OCI-LY7 (cell line): ENCODE results near the gene TMEM167A. TPM values are rescaled to one million over a fixed set of nuclear protein-coding genes. Genes with fewer than 3 reads are reported as not detected.

ENCODE experiments used
- BruUV-seq: library from RNA; stranded (reverse); fragments of 400-500 nt; replicated peaks from 2 replicates; lab custom pipeline; 2021; lab: Mats Ljungman, UMichigan
- CTCF ChIA-PET: fragments of 300-600 bp; sonication (Branson Sonifier 250); formaldehyde crosslinking; loops from one replicate; lab custom pipeline; 2022; ENCODE audit warnings: antibody characterized with exemption; ENCODE audit not compliant: unreplicated experiment; lab: Charles Lee
- POLR2A ChIA-PET: fragments of 300-600 bp; sonication (Branson Sonifier 250); formaldehyde crosslinking; loops from one replicate; lab custom pipeline; 2022; ENCODE audit warnings: antibody characterized with exemption; lab: Charles Lee
- DNase-seq: peaks from one replicate; pipeline ENCODE4 v3.0.0-alpha.2; 2015; ENCODE audit warnings: low spot score
- H2AFZ ChIP-seq: fragments of 200-600 bp; sonication (generic), shearing (Covaris generic); 2 replicates; pipeline ENCODE4 v1.6.1; 2014; ENCODE audit warnings: mild to moderate bottlenecking, antibody characterized with exemption, low read length, moderate library complexity
- H3K27ac ChIP-seq: fragments of 200-600 bp; sonication (generic); 2 replicates; pipeline ENCODE4 v1.5.1; 2014; ENCODE audit warnings: mixed run types, low read depth, mild to moderate bottlenecking, moderate library complexity, low read length, inconsistent platforms; ENCODE audit not compliant: poor library complexity, severe bottlenecking
- H3K36me3 ChIP-seq: fragments of 200-600 bp; sonication (generic); 2 replicates; pipeline ENCODE4 v1.6.1; 2014; ENCODE audit warnings: mild to moderate bottlenecking, antibody characterized with exemption, low read length, moderate library complexity, mixed read lengths; ENCODE audit not compliant: insufficient read depth
- H3K4me1 ChIP-seq: fragments of 200-600 bp; sonication (generic); 2 replicates; pipeline ENCODE4 v1.5.1; 2014; ENCODE audit warnings: mild to moderate bottlenecking, low read length; ENCODE audit not compliant: insufficient read depth, poor library complexity, severe bottlenecking
- H3K4me2 ChIP-seq: fragments of 200-600 bp; sonication (generic); 2 replicates; pipeline ENCODE4 v1.6.1; 2014; ENCODE audit warnings: mild to moderate bottlenecking, low read length
- H3K4me3 ChIP-seq: fragments of 200-600 bp; sonication (generic); 2 replicates; pipeline ENCODE4 v1.5.1; 2014; ENCODE audit warnings: mild to moderate bottlenecking, low read depth, low read length; ENCODE audit not compliant: poor library complexity, severe bottlenecking
- H3K79me2 ChIP-seq: fragments of 200-600 bp; sonication (generic); 2 replicates; pipeline ENCODE4 v1.6.1; 2016; ENCODE audit warnings: low read depth, mild to moderate bottlenecking, low read length, moderate library complexity, mixed read lengths; ENCODE audit not compliant: insufficient read depth
- H3K9me2 ChIP-seq: fragments of 200-600 bp; sonication (generic); 2 replicates; pipeline ENCODE4 v1.6.1; 2016; ENCODE audit warnings: mild to moderate bottlenecking, low read length, mixed read lengths; ENCODE audit not compliant: insufficient read depth
- H3K9me3 ChIP-seq: fragments of 200-600 bp; sonication (generic); 2 replicates; pipeline ENCODE4 v1.6.1; 2014; ENCODE audit warnings: mild to moderate bottlenecking, mixed run types, low read length, mixed read lengths
- H4K20me1 ChIP-seq: fragments of 200-600 bp; sonication (generic); 2 replicates; pipeline ENCODE4 v1.6.1; 2014; ENCODE audit warnings: mild to moderate bottlenecking, antibody characterized with exemption, low read length, moderate library complexity, mixed read lengths; ENCODE audit not compliant: insufficient read depth
- EZH2phosphoT487 ChIP-seq: fragments of 200-600 bp; sonication (generic); IDR thresholded peaks from 2 replicates; pipeline ENCODE4 v1.6.1; 2018; ENCODE audit warnings: low read depth, borderline replicate concordance, mild to moderate bottlenecking, mixed run types, antibody characterized with exemption, low read length, moderate library complexity, mixed read lengths
- intact Hi-C: fragments of 100-400 bp; cut with micrococcal nuclease; formaldehyde crosslinking; loops from one replicate; pipeline ENCODE4 v1.10.0; 2022; ENCODE audit not compliant: unreplicated experiment
- total RNA-seq, 2 experiments: library from RNA; depleted of rRNA in 1 of 2; stranded (reverse); fragments of >200 nt in 1 of 2; shearing (Covaris generic) in 1 of 2; gene quantifications; 2 replicates each; pipeline ENCODE4 v1.2.3, GENCODE V29; 2014 to 2022
- TF ChIP-seq, protein P1 (sequence below): fragments of 200-600 bp; sonication (generic); conservative IDR thresholded peaks from 2 replicates; pipeline ENCODE4 v1.5.1; 2014; ENCODE audit warnings: mild to moderate bottlenecking, antibody characterized with exemption, low read length, moderate library complexity, mixed read lengths

Gene TMEM167A
- total RNA-seq, 2 experiments from 2014 or later: 20.4 to 55.7 TPM

DNA sequence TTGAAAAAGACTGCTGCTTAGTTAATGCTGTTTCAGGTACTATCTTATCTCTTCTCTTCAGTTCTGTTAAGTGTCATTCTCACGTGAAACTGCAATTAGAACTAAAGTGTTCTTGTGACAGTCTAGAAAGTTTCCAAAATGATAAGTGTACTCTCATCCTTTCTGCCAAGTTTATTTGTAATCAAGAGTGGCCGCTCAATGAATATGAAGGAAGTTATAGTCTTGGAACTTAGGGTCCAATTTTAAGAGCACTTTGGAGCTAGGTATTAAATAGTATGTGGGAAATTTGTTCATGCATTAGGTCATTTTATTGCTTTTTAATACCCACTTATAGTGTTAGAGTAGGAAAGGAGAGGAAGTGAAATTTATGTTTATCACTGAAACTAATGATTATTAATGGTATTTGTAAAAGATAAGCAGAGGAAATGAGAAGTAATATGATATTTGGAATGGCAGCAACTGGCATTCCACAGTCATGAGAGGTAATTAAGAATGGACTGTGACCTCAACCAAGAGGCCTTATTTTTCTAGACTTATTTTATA lies 20.6 kb upstream of the TMEM167A start:
- no peak for DNase-seq
- intact Hi-C loops: no loop called here
- no TSS peak for BruUV-seq
- Histone ChIP-seq H2AFZ (no peak overlapping the region), H3K4me3 (no peak overlapping the region), H3K79me2 (no peaks in the 10 kb centered on the region), H3K4me2 (no peak overlapping the region), H3K27ac (no peak overlapping the region), H4K20me1 (no peaks in the 10 kb centered on the region), H3K4me1 (no peaks in the 10 kb centered on the region), H3K9me2 (no peaks in the 10 kb centered on the region), H3K36me3 (no peaks in the 10 kb centered on the region), H3K9me3 (peaks cover 12% of the 10 kb centered on the region)
- ChIA-PET CTCF (no interaction called here), POLR2A (interaction anchor here (1.0 to 1.1 kb wide), 2 partner anchors 8 to 20 kb away, joined by 3 read pairs; partner anchors contain the start of gene XRCC4)
- TF ChIP-seq, protein P1, sequence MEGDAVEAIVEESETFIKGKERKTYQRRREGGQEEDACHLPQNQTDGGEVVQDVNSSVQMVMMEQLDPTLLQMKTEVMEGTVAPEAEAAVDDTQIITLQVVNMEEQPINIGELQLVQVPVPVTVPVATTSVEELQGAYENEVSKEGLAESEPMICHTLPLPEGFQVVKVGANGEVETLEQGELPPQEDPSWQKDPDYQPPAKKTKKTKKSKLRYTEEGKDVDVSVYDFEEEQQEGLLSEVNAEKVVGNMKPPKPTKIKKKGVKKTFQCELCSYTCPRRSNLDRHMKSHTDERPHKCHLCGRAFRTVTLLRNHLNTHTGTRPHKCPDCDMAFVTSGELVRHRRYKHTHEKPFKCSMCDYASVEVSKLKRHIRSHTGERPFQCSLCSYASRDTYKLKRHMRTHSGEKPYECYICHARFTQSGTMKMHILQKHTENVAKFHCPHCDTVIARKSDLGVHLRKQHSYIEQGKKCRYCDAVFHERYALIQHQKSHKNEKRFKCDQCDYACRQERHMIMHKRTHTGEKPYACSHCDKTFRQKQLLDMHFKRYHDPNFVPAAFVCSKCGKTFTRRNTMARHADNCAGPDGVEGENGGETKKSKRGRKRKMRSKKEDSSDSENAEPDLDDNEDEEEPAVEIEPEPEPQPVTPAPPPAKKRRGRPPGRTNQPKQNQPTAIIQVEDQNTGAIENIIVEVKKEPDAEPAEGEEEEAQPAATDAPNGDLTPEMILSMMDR: no peak
- no peak for TF ChIP-seq EZH2phosphoT487

DNA sequence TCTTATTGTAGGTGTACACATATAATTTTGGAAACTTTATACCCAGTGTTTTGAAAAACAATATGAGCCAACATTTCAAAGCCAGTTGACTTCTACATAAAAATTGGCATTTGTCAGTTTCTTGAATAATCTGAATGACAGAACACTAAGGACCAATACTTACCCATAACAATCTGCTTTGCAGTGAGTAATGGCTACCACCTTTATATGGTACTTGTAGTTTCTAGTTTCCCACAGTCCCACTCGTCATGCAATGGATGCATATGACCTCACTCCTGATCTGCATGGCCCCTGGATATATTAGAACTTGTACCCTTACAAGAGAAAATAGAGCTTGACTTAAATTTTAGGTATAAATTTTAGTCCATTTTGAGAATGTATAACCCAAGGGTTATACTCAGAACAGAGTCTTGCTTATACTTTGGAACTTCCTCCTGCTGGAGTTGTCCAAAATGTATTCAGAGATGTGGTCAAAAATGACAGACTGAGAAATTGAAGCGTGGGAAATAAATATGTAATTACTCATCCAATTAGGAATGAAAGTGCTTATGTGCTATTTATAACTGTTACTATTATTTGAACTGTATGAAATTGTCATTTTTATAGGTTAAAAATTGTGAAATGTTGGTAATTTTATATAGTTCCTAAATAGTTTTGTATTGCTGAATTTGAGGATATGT lies 19.6 kb upstream of the TMEM167A start:
- Histone ChIP-seq H3K4me2 (no peak overlapping the region), H3K79me2 (no peaks in the 10 kb centered on the region)
- no TSS peak for BruUV-seq

More for the DNA sequence above, 19.6 kb upstream of the TMEM167A start:
- TF ChIP-seq, protein P1: no peak
- no peak for TF ChIP-seq EZH2phosphoT487
- ChIA-PET POLR2A (interaction anchor here (0.9 to 1.1 kb wide), 4 partner anchors 9 to 19 kb away, joined by 3 to 4 read pairs (median 4); partner anchors contain the start of gene XRCC4), CTCF (no interaction called here)
- no peak overlapping the region for H3K4me3 ChIP-seq
- H2AFZ ChIP-seq: no peak overlapping the region
- H4K20me1 ChIP-seq: no peaks in the 10 kb centered on the region
- DNase-seq: no peak
- peaks cover 17% of the 10 kb centered on the region for H3K9me3 ChIP-seq
- no peaks in the 10 kb centered on the region for H3K36me3 ChIP-seq
- H3K27ac ChIP-seq: no peak overlapping the region
- H3K9me2 ChIP-seq: no peaks in the 10 kb centered on the region
- intact Hi-C loops: no loop called here
- no peaks in the 10 kb centered on the region for H3K4me1 ChIP-seq
